Fibroblast of the aortic adventitia (primary cell): Measurements from ENCODE around the gene PAPPA. TPM values are rescaled to one million over a fixed set of nuclear protein-coding genes. Genes with fewer than 3 reads are reported as not detected.

Experiments used
- DNase-seq: peaks from one replicate; pipeline ENCODE4 v3.0.0-alpha.2; 2010; ENCODE audit warnings: low read depth
- H3K4me3 ChIP-seq: 2 replicates; pipeline ENCODE4 v1.5.1; 2011; ENCODE audit warnings: low read depth, mild to moderate bottlenecking, control low read depth, low read length, moderate library complexity
- CTCF ChIP-seq: IDR thresholded peaks from 2 replicates; pipeline ENCODE4 v1.5.1; 2011; ENCODE audit warnings: mild to moderate bottlenecking, low read length, control low read depth, inconsistent platforms; ENCODE audit not compliant: insufficient read depth
- total RNA-seq: library from RNA; depleted of rRNA; stranded (reverse); fragments of >200 nt; gene quantifications from 2 replicates; pipeline ENCODE4 v1.2.3, GENCODE V29; 2012; ENCODE audit warnings: low replicate concordance

The PAPPA gene
- total RNA-seq, 1 donor: 80.5 TPM

- no peak for TF ChIP-seq CTCF
- DNase-seq: no peak
- no peak overlapping the region for H3K4me3 ChIP-seq
These were observed 241.5 kb downstream of the PAPPA start for GRCh38 chr9:116394894-116395698.

- no peak overlapping the region for H3K4me3 ChIP-seq
- TF ChIP-seq CTCF: no peak
- no peak for DNase-seq
These were observed 242.1 kb downstream of the PAPPA start for GRCh38 chr9:116395699-116396037.

- no peak overlapping the region for H3K4me3 ChIP-seq
- no peak for DNase-seq
- no peak for TF ChIP-seq CTCF
These were observed 249.6 kb downstream of the PAPPA start for GRCh38 chr9:116403171-116403570.

GRCh38 chr9:116404228-116404627 is 250.6 kb downstream of the PAPPA start:
- no peak overlapping the region for H3K4me3 ChIP-seq
- no peak for TF ChIP-seq CTCF
- no peak for DNase-seq

GRCh38 chr9:116405321-116405720 is 251.7 kb downstream of the PAPPA start:
- TF ChIP-seq CTCF: no peak
- no peak overlapping the region for H3K4me3 ChIP-seq
- no peak for DNase-seq

- TF ChIP-seq CTCF: no peak
- H3K4me3 ChIP-seq: no peak overlapping the region
- no peak for DNase-seq
These were observed 252.9 kb downstream of the PAPPA start for GRCh38 chr9:116406469-116406868.

GRCh38 chr9:116409129-116409528 is 255.5 kb downstream of the PAPPA start:
- no peak overlapping the region for H3K4me3 ChIP-seq
- no peak for DNase-seq
- TF ChIP-seq CTCF: no peak
